ENCODE results near the gene MEAK7.

Gene MEAK7

GRCh38 chr16:84497418-84498222 lies 6.8 kb downstream of the MEAK7 start:
- no peak overlapping the region for H3K4me3 Mint-ChIP-seq
- peaks cover 55% of the 10 kb centered on the region for H3K36me3 Mint-ChIP-seq
- no peak overlapping the region for H3K27ac Mint-ChIP-seq
- no peak for ATAC-seq
- peaks cover 1% of the 10 kb centered on the region for H3K4me1 Mint-ChIP-seq
- H3K9me3 Mint-ChIP-seq = peaks cover 4% of the 10 kb centered on the region
- no peaks in the 10 kb centered on the region for H3K27me3 Mint-ChIP-seq

DNA sequence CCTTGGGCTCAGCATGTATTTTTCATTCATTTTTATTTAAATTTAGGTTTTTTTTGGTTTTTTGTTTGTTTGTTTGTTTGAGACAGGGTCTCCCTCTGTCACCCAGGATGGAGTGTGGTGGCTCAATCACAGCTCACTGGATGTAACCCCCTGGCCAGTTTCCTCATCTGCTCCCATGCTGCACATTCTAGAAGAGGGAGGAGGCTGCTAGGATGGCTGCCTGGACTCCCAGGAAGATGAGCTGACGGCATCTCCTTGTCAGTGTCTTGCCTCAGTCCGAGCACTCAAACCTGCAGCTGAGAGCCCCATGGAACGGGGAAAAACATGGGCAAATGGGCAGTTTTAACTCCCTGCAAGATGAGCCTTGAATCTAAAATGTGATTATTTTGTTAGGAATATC lies 7.5 kb downstream of the MEAK7 start:
- Mint-ChIP-seq H3K27me3 (no peaks in the 10 kb centered on the region), H3K9me3 (peaks cover 4% of the 10 kb centered on the region), H3K36me3 (peaks cover 55% of the 10 kb centered on the region), H3K27ac (no peak overlapping the region), H3K4me1 (no peaks in the 10 kb centered on the region), H3K4me3 (no peak overlapping the region)
- ATAC-seq = no peak

DNA sequence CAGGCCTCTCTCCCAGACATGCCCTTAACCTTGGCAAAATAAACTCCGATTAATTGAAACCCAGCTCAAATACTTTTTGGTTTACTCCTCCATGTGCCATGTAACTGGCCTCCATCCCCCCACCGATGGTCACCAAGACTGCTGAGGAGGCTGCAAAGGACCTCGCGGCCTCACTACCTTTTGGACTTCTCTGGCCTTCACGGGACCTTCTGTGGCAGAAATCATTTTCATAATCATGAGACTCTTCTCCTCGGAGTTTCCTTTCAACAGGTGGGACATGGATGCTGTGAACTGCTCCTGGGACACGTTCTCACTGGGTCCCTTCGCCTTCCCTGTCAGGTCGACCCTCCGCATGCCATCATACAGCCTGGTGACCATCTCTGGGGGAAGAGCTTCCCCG lies 9.0 kb downstream of the MEAK7 start:
- no peaks in the 10 kb centered on the region for H3K27me3 Mint-ChIP-seq
- H3K27ac Mint-ChIP-seq = no peak overlapping the region
- peaks cover 4% of the 10 kb centered on the region for H3K9me3 Mint-ChIP-seq
- no peaks in the 10 kb centered on the region for H3K4me1 Mint-ChIP-seq
- ATAC-seq = no peak
- H3K4me3 Mint-ChIP-seq = no peak overlapping the region
- peaks cover 64% of the 10 kb centered on the region for H3K36me3 Mint-ChIP-seq

DNA sequence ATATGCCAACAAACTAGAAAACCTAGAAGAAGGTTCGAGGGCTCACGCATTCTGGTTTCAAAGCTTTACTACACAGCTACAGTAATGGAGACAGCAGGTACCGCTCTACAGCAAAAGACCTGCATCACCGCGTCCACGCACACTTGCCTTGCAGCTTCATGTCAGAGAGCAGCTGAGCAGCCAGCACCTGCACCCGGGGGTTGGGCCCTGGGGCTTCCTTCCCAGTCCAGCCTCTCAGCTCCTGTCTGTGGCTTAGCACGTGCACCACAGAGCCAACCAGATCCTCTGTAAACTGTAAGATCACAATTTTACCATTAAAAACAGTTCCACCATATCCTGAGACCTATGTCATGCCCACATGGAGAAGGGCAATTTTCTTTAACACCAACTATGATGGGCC lies 15.3 kb downstream of the MEAK7 start:
- H3K4me3 Mint-ChIP-seq = no peak overlapping the region
- no peak for ATAC-seq
- peaks cover 64% of the 10 kb centered on the region for H3K36me3 Mint-ChIP-seq
- H3K27ac Mint-ChIP-seq = peak overlapping the region; percentile 32
- no peaks in the 10 kb centered on the region for H3K9me3 Mint-ChIP-seq
- H3K4me1 Mint-ChIP-seq = no peaks in the 10 kb centered on the region
- no peaks in the 10 kb centered on the region for H3K27me3 Mint-ChIP-seq

DNA sequence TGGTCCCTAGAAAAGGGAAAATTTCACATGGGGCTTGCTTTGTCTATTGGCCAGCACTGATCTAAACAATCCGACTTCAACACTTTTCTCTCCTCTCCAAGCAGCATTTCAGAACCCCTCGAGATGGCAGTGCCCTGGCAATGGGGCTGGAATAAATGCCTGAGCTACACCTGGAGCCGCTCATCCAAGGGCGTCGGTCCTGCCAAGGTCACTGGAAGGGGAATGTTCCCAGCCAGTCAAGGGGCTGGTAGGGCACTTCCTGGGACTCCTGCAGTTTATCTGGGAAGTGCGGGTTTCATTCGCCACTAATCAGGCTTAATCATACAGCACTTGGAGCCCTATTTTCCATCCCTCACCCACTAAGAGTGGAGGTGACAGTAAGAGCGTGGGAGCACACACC lies 17.1 kb downstream of the MEAK7 start:
- Mint-ChIP-seq H3K9me3 (no peaks in the 10 kb centered on the region), H3K4me3 (no peak overlapping the region), H3K4me1 (no peaks in the 10 kb centered on the region), H3K27ac (no peak overlapping the region), H3K36me3 (peaks cover 57% of the 10 kb centered on the region), H3K27me3 (no peaks in the 10 kb centered on the region)
- no peak for ATAC-seq

DNA sequence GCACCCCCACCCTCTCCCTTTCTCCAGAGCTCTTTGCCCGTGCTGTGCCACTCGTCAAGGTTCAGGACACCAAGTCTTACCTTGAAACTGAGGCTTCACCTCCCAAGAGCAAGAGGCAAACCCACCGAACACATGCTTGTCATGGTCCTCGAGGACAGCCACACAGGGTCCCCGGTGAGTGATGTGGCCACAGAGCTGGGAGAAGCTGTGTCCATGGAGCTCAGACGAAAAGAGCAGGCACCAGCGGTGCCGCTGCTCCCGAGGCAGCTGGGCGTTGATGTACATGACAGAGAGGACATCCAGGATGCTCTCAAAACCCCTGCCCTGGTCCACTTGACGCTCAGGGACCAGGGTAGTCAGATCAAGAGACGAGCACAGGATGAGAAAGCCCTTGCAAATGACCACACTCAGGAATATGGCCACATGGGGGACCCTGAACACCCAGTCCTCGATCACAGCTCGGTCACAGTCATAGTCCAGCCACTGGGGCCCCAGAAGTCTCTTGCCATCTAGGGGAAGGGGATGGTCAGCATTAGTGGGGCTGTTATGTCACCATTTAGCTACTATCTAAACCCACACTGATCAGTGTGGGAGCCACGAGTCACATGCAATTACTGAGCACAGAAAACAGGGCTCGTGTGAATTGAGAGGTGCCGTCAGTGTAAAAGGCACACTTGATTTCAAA lies 17.8 kb downstream of the MEAK7 start:
- H3K27ac Mint-ChIP-seq = no peak overlapping the region
- H3K27me3 Mint-ChIP-seq = no peaks in the 10 kb centered on the region
- no peak for ATAC-seq
- peaks cover 54% of the 10 kb centered on the region for H3K36me3 Mint-ChIP-seq
- H3K4me1 Mint-ChIP-seq = no peaks in the 10 kb centered on the region
- no peaks in the 10 kb centered on the region for H3K9me3 Mint-ChIP-seq
- no peak overlapping the region for H3K4me3 Mint-ChIP-seq

- Mint-ChIP-seq H3K27ac (no peak overlapping the region), H3K9me3 (no peaks in the 10 kb centered on the region), H3K36me3 (peaks cover 49% of the 10 kb centered on the region), H3K4me3 (no peak overlapping the region), H3K4me1 (no peaks in the 10 kb centered on the region), H3K27me3 (no peaks in the 10 kb centered on the region)
- ATAC-seq = no peak
Observed at GRCh38 chr16:84486126-84486525, 18.3 kb downstream of the MEAK7 start.

GRCh38 chr16:84485255-84486010 lies 19.0 kb downstream of the MEAK7 start:
- Mint-ChIP-seq H3K36me3 (peaks cover 42% of the 10 kb centered on the region), H3K4me1 (no peaks in the 10 kb centered on the region), H3K27ac (no peak overlapping the region), H3K27me3 (no peaks in the 10 kb centered on the region), H3K4me3 (no peak overlapping the region), H3K9me3 (no peaks in the 10 kb centered on the region)
- no peak for ATAC-seq

DNA sequence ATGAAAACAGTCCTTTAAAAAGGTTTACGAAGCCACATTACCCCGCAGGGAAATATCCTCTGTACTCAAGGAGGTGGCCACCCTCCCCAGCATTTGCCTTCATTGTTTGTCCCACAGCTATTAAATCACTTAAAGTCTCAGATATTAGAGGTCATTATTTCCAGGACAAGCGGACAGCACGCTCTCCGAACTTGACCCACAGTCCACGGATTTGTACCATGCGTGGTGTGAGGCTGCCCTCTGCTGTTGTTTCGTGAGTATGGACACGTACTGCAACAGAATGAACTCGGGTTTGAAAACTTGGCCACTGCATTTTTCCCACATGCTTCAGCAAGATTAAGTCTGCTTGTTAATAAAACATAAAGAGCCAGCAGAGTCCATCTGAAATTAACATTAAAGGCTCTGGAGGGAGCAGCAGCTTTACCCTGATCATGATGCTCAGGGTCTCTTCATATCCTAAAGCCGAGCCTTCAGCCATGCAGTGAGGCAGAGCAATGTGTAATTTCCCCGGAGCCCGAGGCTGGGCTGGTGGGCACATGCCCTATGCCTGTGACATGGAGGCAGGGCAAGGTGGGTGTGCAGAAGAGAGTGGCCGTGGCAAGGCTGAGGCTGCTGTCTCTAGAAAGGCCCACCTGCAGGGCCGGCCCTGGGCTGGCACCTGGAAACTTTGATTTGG lies 19.7 kb downstream of the MEAK7 start:
- Mint-ChIP-seq H3K4me1 (no peaks in the 10 kb centered on the region), H3K27me3 (no peaks in the 10 kb centered on the region), H3K9me3 (no peaks in the 10 kb centered on the region), H3K4me3 (no peak overlapping the region), H3K36me3 (peaks cover 36% of the 10 kb centered on the region), H3K27ac (no peak overlapping the region)
- ATAC-seq = no peak

DNA sequence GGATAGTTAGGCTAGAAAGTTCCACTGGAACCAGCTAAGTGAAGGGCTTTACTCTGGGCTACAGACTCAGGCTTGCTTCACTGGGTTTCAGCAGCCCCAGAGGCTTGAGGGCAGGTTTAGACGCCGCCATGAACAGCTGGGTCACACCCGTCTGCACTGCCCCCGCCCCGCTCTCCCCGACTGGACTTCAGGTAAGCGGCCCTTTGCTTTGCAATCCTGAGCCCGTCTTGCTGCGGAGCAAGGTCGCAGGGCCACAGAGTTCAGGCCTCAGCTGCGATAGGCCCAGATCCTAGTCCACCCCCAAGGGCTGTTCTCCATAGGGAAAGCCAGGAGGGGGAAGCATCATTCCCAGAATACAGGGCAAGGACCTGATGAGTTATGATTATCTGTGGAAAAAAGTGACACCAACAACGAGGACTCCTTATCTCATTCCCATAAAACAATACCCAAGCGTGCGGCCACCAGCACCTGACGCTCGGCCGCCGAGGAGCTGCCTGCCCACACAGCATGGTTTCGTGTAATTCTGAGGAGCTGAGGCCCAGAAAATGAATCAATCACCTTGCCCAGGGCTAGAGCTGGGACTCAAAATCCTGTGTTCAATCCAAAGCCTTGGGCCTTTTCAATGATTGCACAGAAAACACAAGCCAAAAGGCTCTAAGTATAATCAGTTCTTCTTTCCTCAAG lies 20.4 kb downstream of the MEAK7 start:
- no peaks in the 10 kb centered on the region for H3K9me3 Mint-ChIP-seq

DNA sequence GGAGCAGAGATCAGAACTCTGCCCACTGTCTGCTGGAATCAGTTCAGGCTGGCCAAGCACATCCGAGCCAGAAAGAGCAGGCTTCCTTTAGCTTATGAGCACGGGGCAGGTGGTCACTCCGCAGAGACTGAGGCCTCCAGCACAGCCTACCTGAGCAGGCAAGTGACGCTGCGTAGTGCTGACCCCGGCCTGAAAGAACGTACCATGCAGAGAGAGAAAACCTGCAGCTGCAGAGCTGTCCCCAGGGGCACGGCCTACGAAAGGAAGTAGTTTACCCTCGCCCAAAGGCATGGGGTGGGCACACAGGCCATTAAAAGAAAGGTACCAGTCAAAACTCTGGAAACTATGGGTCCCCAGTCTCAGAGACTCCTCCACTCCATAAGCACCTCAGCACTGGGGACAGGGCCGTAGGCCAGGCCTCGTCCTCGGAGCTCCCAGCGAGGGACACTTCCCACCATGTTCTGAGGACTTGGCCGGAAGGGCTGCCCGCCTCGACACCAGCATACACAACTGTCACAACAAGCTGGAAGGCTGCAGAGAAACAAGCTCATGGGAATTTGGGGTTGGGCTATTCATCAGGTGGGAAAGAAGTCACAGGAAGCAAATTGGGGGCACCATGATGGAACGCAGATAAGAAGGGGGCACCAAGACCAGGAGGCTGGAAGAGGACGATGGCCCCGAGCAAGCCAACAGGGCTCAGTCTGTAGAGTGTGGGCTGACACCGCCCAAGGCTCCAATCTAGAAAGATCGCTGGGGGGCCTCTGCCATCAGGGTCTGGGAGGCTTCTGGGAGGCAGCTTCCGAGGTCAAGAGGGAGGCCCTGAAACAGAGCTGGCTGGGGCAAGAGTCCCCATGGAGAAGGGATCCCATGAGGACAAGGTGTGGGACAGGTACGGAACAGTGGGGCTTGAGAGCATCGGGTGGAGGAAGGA lies 21.2 kb downstream of the MEAK7 start:
- H3K4me1 Mint-ChIP-seq = no peaks in the 10 kb centered on the region
- H3K27me3 Mint-ChIP-seq = no peaks in the 10 kb centered on the region
- H3K36me3 Mint-ChIP-seq = peaks cover 35% of the 10 kb centered on the region
- no peaks in the 10 kb centered on the region for H3K9me3 Mint-ChIP-seq
- no peak for ATAC-seq
- no peak overlapping the region for H3K27ac Mint-ChIP-seq
- no peak overlapping the region for H3K4me3 Mint-ChIP-seq

More for the DNA sequence above, 20.4 kb downstream of the MEAK7 start:
- H3K4me1 Mint-ChIP-seq = no peaks in the 10 kb centered on the region
- peaks cover 37% of the 10 kb centered on the region for H3K36me3 Mint-ChIP-seq
- ATAC-seq = no peak
- H3K27me3 Mint-ChIP-seq = no peaks in the 10 kb centered on the region
- H3K4me3 Mint-ChIP-seq = no peak overlapping the region
- no peak overlapping the region for H3K27ac Mint-ChIP-seq

DNA sequence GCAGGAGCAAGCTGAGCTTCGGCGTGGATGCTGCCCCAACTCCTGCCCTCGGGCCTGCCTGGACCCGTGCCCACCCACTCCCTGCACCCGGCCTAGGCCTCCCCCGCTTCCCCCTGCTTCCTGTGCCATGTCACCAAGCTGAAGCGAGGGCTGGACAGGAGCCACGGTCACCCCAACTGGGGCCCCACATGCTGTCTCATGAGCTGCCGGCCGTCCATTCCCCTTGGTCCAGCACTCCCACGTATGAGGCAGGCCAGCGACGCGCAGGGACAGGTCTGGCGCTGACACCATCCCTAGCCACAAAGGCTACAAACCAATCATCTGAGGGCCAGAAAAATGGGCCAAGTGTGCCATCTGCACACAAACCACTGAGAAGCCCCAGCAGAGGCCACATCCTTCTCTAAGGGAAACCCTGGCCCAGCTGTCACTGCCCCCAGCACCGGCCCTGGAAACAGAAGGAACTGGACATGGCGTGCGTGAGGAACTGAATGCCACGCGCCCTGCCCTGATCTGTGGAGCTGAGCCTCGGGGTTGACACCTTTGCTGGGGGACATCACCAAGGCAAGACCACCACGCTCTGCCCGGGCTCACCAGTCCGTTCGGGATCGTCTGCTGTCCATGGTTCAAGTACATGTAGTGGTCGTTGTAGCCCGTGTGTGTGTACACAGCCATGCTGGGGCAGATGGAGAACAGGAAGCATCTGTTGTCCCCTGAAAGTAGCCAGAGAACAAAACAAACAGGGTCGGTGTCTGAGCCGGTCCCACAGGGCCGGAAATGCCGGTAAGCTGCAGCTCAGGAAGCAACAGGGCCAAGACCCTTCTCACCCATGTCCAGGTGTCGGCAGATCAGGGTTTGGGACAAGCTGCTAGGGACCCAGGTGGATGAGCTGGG lies 22.2 kb downstream of the MEAK7 start:
- Mint-ChIP-seq H3K27ac (no peak overlapping the region), H3K27me3 (no peaks in the 10 kb centered on the region), H3K36me3 (peaks cover 31% of the 10 kb centered on the region), H3K4me1 (no peaks in the 10 kb centered on the region), H3K4me3 (no peak overlapping the region), H3K9me3 (no peaks in the 10 kb centered on the region)
- ATAC-seq = no peak

- H3K27me3 Mint-ChIP-seq = no peaks in the 10 kb centered on the region
- no peaks in the 10 kb centered on the region for H3K9me3 Mint-ChIP-seq
- no peak overlapping the region for H3K4me3 Mint-ChIP-seq
- ATAC-seq = no peak
- H3K4me1 Mint-ChIP-seq = no peaks in the 10 kb centered on the region
- peaks cover 29% of the 10 kb centered on the region for H3K36me3 Mint-ChIP-seq
- no peak overlapping the region for H3K27ac Mint-ChIP-seq
Observed at GRCh38 chr16:84481051-84481735, 23.3 kb downstream of the MEAK7 start.
